T-helper 9 cell (primary cell): ENCODE results near the gene LAPTM5.
A peak's percentile ranks its signal among the peaks of the same experiment; 100 is the strongest.

ENCODE experiments used
- DNase-seq: peaks from one replicate; pipeline ENCODE4 v3.0.0-alpha.2; 2020

Gene LAPTM5

GRCh38 chr1:30786264-30786991, 28.9 kb upstream of the LAPTM5 start:
- DNase-seq = no peak

- no peak for DNase-seq
These were observed 28.1 kb upstream of the LAPTM5 start for GRCh38 chr1:30785714-30786113.

GRCh38 chr1:30785181-30785580, 27.6 kb upstream of the LAPTM5 start:
- DNase-seq = no peak

- no peak for DNase-seq
These were observed 25.8 kb upstream of the LAPTM5 start for GRCh38 chr1:30783256-30783915.

GRCh38 chr1:30782361-30783255, 25.0 kb upstream of the LAPTM5 start:
- peak; percentile 77 for DNase-seq

- DNase-seq = no peak
These were observed 24.3 kb upstream of the LAPTM5 start for GRCh38 chr1:30781906-30782305.

GRCh38 chr1:30780409-30780808, 22.8 kb upstream of the LAPTM5 start:
- no peak for DNase-seq

GRCh38 chr1:30779294-30780071, 21.9 kb upstream of the LAPTM5 start:
- DNase-seq = peak; percentile 95

GRCh38 chr1:30778979-30779293, 21.4 kb upstream of the LAPTM5 start:
- no peak for DNase-seq

GRCh38 chr1:30778154-30778978, 20.8 kb upstream of the LAPTM5 start:
- DNase-seq = no peak

GRCh38 chr1:30777904-30778153, 20.3 kb upstream of the LAPTM5 start:
- DNase-seq = no peak

- DNase-seq = no peak
These were observed 19.7 kb upstream of the LAPTM5 start for GRCh38 chr1:30777060-30777903.

GRCh38 chr1:30776097-30777059, 18.8 kb upstream of the LAPTM5 start:
- DNase-seq = no peak

- no peak for DNase-seq
These were observed 17.9 kb upstream of the LAPTM5 start for GRCh38 chr1:30775433-30775975.

GRCh38 chr1:30774550-30775432, 17.2 kb upstream of the LAPTM5 start:
- DNase-seq = no peak

- no peak for DNase-seq
These were observed 16.3 kb upstream of the LAPTM5 start for GRCh38 chr1:30773722-30774358.

GRCh38 chr1:30771005-30771404, 13.4 kb upstream of the LAPTM5 start:
- no peak for DNase-seq

- no peak for DNase-seq
These were observed 12.6 kb upstream of the LAPTM5 start for GRCh38 chr1:30770150-30770549.
